ENCODE data around the gene CCDC57.

Gene CCDC57

GRCh38 chr17:82235056-82235774 lies 22.6 kb upstream of the CCDC57 start:
- DNase-seq (ENCODE audit: low read depth): no peak

GRCh38 chr17:82234211-82235055 lies 21.8 kb upstream of the CCDC57 start:
- no peak for DNase-seq (ENCODE audit: low read depth)

- no peak for DNase-seq (ENCODE audit: low read depth)
Measured at GRCh38 chr17:82232876-82233785, 20.5 kb upstream of the CCDC57 start.

GRCh38 chr17:82232322-82232820 lies 19.7 kb upstream of the CCDC57 start:
- no peak for DNase-seq (ENCODE audit: low read depth)

DNA sequence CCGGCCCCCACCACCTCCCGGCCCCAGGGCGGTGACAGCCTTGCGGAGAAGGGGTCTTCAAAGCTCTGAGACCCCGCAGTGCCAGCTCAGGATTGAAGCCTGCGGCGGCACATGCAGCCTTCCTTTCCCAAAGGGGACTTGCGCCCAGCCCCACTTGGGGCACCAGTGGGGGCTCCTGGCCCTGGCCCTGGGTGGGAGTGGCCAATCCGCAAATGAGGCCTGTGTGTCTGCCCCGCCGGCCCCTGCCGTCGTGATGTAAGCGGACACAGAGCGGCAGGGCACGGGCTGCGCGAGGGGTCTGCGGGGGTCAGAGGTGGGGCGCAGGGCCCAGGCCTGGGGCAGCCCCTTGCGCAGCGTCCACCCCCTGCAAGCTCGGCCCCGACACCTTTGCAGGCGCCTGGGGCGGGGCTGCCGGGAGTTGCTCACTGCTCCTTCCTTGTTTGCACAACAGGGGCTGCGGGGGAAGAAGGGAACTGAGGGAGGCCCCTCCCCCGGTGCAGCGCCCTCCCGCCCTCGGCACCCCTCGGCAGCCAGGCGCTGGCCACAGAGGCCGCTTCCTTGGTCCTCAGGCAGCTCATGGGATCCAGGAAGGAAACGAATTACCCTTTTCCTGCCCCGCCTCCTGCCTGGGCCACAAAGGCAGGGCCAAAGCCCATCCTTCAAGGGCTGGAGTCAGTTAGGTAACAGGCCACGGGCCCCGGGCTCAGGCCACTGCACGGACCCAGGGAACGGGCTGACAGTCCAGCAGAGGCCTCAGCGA lies 19.1 kb upstream of the CCDC57 start:
- no peak for DNase-seq (ENCODE audit: low read depth)

GRCh38 chr17:82231312-82231561 lies 18.6 kb upstream of the CCDC57 start:
- no peak for DNase-seq (ENCODE audit: low read depth)

- peak; percentile 28 for DNase-seq (ENCODE audit: low read depth)
Measured at GRCh38 chr17:82230609-82231311, 18.1 kb upstream of the CCDC57 start.

DNA sequence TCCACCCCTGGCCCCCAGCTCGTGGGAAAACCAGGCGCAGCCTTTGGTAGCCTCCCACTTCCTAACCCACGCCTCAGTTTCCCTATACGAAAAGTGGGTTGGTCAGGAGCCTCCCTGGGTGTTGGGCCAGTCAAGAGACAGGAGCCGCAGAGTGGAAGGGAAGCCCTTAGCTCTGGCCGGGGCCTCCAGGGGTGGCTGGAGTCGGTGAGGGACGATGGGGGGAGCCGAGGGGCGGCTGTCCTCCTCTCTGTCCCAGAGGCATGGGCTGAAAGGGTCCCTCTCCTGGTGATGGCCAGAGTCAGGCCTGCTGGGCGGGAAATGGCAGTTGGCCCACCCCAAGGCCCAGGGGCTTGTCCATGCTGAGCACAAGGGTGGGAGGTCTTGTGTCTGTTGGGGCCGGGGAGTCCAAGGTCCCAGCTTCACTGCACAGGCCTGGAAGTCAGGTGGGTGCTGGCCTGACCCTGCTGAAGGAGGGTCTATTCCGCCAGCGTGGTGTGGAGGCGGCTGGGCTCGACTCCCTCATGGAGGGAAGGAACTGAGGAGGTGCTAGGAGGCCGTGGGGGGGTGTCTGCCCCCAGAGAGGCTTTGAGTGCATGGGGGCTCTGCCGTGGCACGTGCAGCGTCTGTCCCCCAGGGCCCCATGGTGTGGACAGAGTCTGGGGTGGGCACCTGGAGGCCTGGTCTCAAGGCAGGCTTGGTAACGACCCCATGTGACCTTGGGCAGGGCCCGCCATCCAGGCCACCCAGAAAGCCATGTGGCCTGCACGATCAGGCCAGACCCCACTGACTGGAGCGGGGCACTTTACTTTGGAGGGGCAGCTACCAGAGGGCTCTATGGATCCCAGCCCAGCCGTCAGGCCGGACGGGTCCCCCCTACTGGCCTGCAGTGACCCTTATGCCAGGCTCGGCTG lies 17.3 kb upstream of the CCDC57 start:
- DNase-seq (ENCODE audit: low read depth): no peak

DNA sequence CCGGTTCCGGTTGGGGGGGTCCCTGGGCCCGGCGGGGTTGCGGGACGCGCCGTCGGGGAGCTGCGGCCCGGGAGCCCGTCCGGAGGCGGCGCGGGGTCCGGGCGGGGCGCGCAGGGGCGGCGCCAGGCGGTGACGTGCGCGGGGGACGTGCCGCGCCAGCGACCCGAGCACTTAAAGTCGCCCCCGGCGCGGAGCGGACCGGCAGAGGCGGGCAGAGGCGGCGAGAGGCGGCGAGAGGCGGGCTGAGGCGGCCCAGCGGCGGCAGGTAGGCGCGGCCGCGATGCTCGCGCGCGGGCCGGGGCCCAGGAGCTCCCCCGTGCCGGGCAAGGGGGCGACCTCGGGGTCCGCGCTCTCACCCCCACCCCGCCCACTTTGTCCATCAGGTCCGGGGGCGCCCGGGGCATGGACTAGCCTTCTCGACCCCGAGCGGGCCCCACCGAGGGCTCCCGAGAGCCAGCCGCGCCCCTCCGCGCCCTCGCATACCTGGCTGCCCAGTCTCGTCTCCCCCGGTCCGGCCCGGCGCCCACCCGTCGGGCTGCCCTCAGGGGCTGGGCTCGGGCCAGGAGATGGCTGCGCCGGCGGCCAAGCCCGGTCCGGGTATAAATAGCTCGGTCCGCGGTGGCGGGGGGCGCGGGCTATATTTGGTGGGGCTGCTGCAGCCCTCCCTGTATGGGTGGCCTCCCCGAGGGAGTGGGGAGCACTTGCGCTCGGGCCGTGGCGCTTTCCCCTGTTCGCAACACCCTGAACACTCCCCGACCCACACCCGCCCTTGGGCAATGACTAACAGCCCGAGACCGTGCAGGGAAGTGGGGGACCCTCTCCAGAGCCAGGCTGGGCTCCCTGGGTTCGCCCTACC lies 16.4 kb upstream of the CCDC57 start, which contains the start of gene SLC16A3:
Gene SLC16A3 (plus strand): TSS at position 201 of the 856 bp plus-strand sequence. CDS start 6,967 bp downstream, outside the sequence.
- DNase-seq (ENCODE audit: low read depth): peak; percentile 38

GRCh38 chr17:82228278-82228841 lies 15.7 kb upstream of the CCDC57 start:
- DNase-seq (ENCODE audit: low read depth): peak; percentile 26

DNA sequence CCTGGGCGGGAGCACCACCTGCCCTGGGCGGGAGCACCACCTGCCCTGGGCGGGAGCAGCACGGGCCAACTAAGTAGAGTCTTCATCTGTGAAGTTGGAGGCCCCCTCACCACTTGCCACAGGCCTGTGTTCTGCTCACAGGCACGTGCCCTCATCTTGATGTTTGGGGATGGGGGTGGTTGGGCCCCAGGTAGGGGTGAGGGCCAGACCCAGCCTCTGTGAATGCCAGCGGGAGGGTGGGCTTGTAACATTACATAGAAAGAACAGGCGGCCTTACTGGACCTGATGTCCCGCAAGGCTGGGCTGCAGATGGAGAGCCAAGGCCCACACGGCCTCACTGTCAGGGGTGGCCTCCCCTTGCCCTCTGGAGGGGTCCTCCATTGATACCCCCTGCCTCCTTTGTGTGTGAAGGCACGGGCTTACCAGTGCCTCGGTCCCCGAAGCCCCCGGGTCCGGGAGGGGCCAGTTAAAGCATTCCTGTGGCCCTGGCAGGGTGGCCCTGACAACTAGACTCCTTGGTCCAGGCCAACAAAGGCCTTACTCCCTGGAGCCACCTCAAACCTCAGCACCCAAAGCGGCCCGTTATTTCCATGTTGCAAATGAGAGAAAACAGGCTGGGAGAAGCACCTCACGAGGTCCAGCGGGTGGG lies 15.1 kb upstream of the CCDC57 start:
- no peak for DNase-seq (ENCODE audit: low read depth)

- no peak for DNase-seq (ENCODE audit: low read depth)
Measured at GRCh38 chr17:82226809-82227628, 14.4 kb upstream of the CCDC57 start.

DNA sequence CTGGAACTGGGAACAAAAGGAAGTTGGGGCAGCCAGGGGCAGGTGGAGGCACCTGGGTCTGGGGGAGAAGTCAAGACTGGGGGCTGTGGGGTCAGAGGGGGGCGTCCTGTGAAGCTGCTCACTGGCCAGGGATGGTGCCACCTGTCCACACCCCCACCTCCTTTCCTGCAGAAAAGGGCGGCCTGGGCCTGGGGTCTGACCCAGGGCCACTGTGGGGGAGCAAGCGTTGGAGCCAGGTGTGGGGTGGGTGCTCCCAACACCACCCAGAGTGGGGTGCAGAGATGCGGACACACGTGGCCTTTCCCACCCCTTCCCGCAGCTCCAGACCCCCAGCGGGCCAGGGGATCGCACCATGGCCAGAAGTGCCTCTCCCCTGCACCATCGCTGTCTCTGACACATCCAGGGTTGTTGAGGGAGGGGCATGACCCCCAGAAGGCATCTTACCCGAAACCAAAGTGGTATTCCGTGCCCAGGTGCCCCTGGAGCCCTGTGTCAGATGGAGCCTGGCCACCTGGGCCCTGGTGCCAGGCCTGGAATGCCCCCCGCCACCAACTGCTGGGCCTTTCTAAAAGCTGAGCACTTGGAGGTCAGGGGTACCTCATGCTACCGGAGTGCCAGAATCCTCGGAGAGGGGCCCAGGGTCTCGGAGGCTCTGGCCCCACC lies 13.6 kb upstream of the CCDC57 start:
- DNase-seq (ENCODE audit: low read depth): no peak

DNA sequence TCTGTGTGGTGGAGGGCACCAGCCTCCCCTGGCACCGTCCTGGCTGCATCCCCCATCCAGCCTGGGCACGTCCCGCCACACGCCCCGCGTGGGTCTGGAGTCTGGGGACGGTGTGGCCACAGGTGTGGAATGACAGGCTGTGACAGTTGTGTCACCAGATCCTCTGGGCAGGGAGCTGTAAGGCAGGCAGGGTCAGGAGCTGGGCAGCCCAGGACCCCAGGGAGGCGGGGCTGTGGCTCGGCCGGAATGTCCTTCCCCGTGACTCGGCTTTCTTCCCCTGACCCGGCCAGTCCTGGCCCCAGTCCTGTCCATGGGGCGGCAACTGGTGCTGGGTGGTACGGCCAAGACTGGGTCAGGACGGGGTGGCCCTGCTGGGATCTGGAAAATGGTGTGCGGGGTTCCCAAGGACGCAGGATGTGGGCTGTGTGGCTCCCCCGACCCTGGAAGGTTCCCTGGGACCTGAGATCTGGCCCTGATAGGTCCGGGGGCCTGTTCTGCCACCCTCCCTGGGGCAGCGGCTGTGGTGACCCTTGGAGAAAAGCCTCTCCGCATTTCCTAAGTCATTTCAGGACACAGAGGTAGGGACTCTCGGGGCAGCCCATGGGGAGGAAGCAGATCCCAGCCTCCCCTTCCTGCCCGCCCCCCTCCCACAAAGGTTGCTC lies 12.9 kb upstream of the CCDC57 start:
- DNase-seq (ENCODE audit: low read depth): no peak

DNA sequence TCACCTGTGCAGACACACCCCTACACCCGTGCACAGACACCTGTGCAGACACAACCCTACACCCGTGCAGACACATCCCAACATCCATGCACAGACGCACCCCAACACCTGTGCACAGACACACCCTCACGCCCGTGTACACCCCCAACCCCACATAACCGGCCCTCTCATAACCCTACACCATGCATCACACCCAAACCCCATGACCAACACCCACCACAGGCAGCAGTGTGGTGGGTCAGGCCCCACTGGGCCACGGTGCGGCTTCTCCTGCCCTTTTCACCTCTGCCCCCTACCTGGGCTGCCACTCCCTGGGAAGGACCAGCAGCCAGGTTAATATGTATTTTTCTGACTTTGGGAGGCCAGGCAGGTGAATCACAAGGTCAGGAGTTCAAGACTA lies 12.0 kb upstream of the CCDC57 start:
- DNase-seq (ENCODE audit: low read depth): no peak

GRCh38 chr17:82223517-82223916 lies 10.9 kb upstream of the CCDC57 start:
- no peak for DNase-seq (ENCODE audit: low read depth)
